Activated CD4-positive, alpha-beta T cell treated with anti-CD3 and anti-CD28 coated beads, Interleukin-2, amount 50 U/mL, for 24 hours (primary cell): ENCODE data around the gene ANTXR1.

Source experiments
- DNase-seq, 2 donors: peaks; one replicate each; pipeline ENCODE4 v3.0.0-alpha.2; 2020; ENCODE audit warnings: low read depth in 1 of 2, low spot score in 1 of 2

ANTXR1 gene

DNA sequence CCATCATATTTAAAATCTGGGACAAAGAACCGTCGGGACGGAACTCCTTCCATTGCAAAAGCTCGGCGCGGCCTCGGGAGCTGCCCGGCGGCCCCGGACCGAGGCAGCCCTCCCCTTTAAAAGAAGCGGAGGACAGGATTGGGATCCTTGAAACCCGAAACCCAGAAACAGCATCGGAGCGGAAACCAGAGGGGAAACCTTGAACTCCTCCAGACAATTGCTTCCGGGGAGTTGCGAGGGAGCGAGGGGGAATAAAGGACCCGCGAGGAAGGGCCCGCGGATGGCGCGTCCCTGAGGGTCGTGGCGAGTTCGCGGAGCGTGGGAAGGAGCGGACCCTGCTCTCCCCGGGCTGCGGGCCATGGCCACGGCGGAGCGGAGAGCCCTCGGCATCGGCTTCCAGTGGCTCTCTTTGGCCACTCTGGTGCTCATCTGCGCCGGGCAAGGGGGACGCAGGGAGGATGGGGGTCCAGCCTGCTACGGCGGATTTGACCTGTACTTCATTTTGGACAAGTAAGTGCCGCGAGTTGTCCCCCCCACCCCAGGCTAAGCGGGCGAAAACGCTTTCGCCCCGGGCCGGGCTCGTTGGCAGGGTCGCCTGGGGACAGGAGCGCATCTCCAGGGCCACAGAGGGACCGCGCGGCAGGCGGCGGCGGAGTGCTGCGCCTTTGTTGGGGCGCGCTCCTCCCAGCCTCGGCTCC, at the start of gene ANTXR1:
Gene ANTXR1 (plus strand): TSS at position 38 of the 698 bp plus-strand sequence. CDS start 321 bp downstream, at position 359.
- no peak for DNase-seq

DNA sequence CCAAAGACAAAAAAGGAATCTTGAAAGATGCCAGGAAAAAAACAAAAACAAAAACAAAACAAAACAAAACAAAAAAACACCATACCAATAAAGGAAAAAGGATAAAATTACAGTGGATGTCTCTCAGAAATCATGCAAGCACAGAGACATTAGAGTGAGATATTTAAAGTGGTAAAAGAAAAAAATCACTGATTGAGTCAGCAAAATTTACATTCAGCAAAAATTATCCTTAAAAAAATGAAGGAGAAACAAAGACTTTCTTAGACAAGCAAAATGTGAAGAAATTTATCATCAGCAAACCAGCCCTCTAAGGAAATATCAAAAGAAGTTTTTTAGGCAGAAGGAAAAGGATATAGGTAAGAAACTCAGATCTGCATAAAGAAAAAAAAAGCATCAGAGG, 48.7 kb upstream of the ANTXR1 start:
- no peak for DNase-seq

DNA sequence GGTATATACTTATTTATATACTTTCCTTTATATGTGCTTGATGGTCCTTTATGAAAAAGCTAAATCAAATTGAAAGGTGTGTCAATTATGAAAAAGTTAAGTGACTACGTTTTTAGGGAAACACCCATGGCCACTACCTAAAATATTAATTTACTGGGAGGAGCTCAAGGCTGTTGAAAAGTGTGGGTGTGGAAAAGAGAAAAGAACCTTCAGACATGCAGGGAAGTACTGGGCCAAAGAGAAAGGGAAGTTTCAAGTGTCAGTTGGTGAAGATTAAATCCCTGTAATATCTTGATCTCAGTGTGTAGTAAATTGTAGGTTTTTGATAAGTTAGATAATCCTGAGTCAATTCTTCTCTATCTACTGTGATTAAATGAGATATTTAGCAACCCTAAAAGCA, 44.8 kb upstream of the ANTXR1 start:
- DNase-seq = no peak

- DNase-seq = no peak
Measured at GRCh38 chr2:68969736-68970490, 43.1 kb upstream of the ANTXR1 start.

DNA sequence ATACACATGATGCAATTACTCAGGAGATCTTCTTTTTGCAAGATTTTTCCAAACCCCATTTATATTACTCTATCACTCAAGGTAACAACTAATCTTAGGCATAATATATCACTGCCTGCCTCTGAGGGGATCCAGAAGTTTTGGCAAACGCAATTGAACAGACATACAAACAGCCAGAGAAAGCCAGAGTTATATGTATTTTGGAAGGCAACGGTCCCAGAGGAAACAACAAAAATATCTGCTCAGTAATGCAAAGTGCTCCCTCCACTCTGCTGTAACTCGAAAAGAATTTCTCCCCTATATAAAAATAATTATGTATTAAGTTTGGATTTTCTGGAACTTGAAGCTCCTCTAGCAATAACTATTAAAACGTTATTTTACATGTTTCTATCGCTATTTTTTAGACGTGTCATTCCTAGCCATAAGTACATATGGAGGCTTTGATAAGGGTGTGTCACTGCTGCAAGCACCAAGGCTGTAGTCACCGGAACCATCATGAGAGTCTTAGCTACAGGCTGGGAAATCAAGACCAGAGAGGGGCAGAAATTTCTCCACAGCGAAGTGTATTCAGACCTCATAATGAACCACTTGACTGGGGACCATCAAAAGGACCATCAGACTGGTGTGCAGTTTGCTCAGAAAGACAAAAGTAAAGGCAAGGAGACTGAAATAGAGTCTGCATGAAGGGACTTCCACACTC, 42.3 kb upstream of the ANTXR1 start:
- DNase-seq = no peak

DNA sequence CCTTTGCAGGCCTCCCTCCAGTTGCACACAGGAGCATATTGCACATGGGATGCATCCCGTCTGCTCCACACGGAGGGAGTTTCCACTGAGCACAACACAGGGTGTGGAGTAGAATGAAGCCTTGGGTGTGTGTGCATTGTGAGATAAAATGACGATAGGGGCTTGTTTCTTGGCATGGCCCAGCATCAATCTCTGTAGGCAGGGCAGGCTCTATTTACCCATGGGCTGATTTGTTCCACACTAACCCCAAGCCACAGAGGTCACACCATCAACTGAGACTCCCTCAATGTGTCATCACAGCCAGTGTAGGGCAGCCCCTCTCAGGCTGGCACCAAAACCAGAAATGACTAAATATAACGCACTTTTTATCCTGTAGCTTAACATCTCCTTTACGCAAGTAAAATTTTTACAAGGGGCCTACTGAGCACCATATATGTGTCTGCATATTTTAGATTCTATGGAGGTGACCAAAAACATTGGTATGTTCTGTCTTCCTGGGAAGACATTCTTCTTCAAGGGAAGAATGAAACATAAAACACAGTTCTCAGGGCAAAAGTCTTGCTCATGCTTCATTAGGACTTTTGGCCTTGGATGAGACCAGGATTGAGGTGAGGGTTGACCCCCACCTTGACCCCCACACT, 41.3 kb upstream of the ANTXR1 start:
- DNase-seq = no peak

- DNase-seq = no peak
Measured at GRCh38 chr2:68974251-68974650, 38.7 kb upstream of the ANTXR1 start, which contains the start of gene GKN1. Gene GKN1, plus strand, starts transcription at chr2:68974636. Its CDS starts 42 bp downstream, at chr2:68974678.

GRCh38 chr2:68974946-68975665, 37.9 kb upstream of the ANTXR1 start:
- no peak for DNase-seq

DNA sequence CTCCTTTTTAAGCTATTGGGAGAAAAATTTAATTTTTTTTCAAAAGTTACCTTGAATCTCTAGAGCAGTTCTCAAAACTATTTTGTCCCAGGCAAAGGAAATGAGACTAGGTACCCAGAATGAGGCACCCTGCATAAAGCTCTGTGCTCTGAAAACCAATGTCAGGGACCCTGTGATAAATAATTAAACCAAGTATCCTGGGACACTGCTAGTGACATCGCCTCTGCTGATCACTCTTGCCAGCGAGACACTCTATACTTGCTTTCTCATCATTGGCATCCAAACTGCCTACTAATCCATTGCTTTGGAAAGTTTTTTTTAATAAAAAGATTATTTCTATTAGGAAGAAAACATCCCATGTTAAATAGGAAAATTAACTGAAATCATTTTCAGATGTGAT, 37.1 kb upstream of the ANTXR1 start:
- no peak for DNase-seq

- no peak for DNase-seq
Measured at GRCh38 chr2:68977453-68977852, 35.5 kb upstream of the ANTXR1 start.

GRCh38 chr2:68978098-68978497, 34.9 kb upstream of the ANTXR1 start:
- no peak for DNase-seq

GRCh38 chr2:68980956-68981355, 32.0 kb upstream of the ANTXR1 start:
- no peak for DNase-seq

DNA sequence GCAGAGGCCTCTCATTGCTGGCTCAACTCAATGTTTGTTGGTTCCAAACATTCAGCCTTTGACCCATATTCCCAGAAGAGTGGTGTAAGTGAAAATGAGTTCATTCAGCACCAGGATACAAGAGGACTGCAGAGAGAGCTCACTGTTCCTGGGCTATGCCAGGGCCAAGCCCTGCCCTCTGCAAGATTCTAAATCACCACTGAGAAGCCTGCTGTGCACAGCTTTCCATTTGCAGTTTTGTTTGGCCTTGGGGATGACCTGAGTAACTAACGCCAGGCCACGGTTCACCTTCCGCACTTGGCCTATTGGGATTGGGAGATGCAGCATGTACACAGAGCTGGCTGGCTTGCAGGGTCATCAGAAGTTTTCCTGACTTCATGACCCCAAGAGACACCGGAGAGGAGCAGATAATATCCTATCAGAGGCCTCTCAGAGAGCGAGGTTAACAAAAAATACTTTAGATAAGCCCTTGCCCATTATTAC, 25.9 kb upstream of the ANTXR1 start:
- DNase-seq = no peak

- no peak for DNase-seq
Measured at GRCh38 chr2:68989035-68989434, 23.9 kb upstream of the ANTXR1 start.

GRCh38 chr2:68992341-68992740, 20.6 kb upstream of the ANTXR1 start:
- no peak for DNase-seq

DNA sequence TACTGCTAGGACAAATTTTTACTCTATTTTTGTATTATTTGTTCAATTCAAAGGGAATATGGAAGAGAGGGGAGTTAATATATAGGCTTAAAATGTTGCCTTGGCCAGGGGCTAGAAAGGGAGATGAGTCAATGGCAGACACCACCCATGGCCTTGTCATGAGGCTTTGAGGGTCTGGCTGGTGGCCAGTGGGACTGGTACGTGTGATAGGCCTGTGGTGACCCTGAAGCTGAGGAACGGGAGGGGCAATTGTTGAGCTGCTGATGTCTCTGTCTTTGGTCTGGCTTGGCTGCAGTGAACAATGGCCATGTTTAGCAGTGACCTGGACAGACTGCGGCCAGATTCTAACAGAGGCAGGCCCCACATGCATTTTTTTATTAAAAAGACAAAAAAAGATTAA, 20.0 kb upstream of the ANTXR1 start:
- no peak for DNase-seq

GRCh38 chr2:68993660-68994059, 19.3 kb upstream of the ANTXR1 start:
- DNase-seq = no peak

GRCh38 chr2:68994864-68995263, 18.1 kb upstream of the ANTXR1 start:
- no peak for DNase-seq

GRCh38 chr2:68995916-68996315, 17.1 kb upstream of the ANTXR1 start:
- DNase-seq = no peak

DNA sequence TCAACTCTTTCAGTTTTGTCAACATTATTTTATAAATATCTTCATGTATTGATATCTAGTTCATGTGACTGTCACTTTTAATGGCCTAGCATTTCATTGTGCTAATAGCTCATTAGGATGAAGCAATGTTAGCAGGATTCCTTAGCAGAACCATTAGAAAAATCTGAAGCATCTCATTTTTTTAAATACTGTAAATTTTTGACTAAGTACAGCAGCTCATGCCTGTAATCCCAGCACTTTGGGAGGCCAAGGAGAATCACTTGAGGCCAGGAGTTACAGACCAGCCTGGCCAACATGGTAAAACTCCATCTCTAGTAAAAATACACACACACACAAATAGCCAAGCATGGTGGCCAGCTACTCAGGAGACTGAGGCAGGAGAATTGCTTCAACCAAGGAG, 15.6 kb upstream of the ANTXR1 start:
- DNase-seq = no peak

DNA sequence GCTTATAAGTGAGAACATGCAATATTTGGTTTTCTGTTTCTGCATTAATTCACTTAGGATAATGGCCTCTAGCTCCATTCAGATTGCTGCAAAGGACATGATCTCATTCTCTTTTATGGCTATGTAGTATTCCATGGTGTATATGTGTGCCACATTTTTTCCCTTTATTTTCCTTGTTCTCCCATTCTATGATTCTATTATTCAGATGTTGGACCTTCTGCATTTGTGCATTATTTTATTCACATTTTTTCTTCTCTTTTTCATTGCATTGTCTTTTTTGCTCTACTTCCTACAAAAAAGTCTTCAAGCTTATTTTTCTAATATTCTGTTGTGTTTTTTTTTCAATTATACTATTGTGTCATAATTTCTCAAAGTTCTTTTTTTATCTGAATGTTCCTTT, 11.1 kb upstream of the ANTXR1 start:
- no peak for DNase-seq
